Hepatocyte (in vitro differentiated cells): Measurements from ENCODE around the gene MFRP.

Experiments used
- CTCF ChIP-seq: fragments of 200-600 bp; sonication (generic); IDR thresholded peaks from 2 replicates; pipeline ENCODE4 v1.5.1; 2016; ENCODE audit warnings: antibody characterized with exemption, mild to moderate bottlenecking; ENCODE audit not compliant: poor library complexity
- EZH2phosphoT487 ChIP-seq: fragments of 200-600 bp; sonication (generic); IDR thresholded peaks from one replicate; pipeline ENCODE4 v1.6.1; 2018; ENCODE audit warnings: antibody characterized with exemption, mild to moderate bottlenecking, low read depth, moderate library complexity; ENCODE audit not compliant: unreplicated experiment, severe bottlenecking

- TF ChIP-seq CTCF (no peak), EZH2phosphoT487 (no peak)
Measured at GRCh38 chr11:119320776-119321524, 25.6 kb downstream of the MFRP start.
